ENCODE results near the gene MEAF6. TPM values are rescaled to one million over a fixed set of nuclear protein-coding genes. Genes with fewer than 3 reads are reported as not detected.

The MEAF6 gene
- total and polyA plus RNA-seq, 2 of the 4 experiments (the other 2 are of a cell fraction): 36.2 to 40.7 TPM

DNA sequence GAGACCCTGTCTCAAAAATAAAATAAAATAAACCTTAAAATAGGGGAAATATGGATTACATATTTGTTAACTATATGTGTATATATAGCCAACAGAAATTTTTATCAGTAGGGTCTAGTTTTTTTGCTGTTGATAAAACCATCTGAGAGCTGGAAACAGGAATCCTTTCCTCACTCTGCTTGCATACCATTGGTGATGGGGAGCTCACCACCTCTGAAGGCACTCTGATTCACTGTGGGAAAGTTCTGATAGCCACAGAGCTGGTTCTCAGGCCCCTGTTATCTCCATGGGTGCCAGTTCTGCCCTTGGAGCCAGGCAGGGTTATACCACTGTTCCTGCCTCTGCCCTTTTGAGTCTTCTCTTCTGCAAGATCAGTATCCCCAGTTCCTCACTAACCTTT lies 58.0 kb downstream of the MEAF6 start:
- no peaks in the 10 kb centered on the region for H3K36me3 ChIP-seq (ENCODE audit: control insufficient read depth, insufficient read depth, low read length)
- H3K14ac ChIP-seq (replicated peaks; ENCODE audit: low read depth, low read length): no peak overlapping the region
- no peaks in the 10 kb centered on the region for H3K27me3 ChIP-seq (ENCODE audit: control insufficient read depth, insufficient read depth, low read length)
- no peak for DNase-seq
- ChIA-PET POLR2A (ENCODE audit: unreplicated experiment) (no interaction called here), CTCF (interaction anchor here (0.8 to 5.7 kb wide), 2 partner anchors 31 to 225 kb away, joined by 3 to 49 read pairs; no protein-coding TSS in a partner anchor)
- no peak overlapping the region for H2BK20ac ChIP-seq (ENCODE audit: low read depth, low read length)
- peaks cover 4% of the 10 kb centered on the region for H3K4me1 ChIP-seq (ENCODE audit: control insufficient read depth, insufficient read depth, low read length)
- no peak overlapping the region for H3K4ac ChIP-seq (ENCODE audit: low read depth, low read length)
- in situ Hi-C loops (cut with MboI; ENCODE audit: low sequenced_read_pairs) (loop anchor here (10.0 kb wide), 1 partner anchor 228 kb away; no protein-coding TSS in a partner anchor), dilution Hi-C loops (cut with HindIII; ENCODE audit: low sequenced_read_pairs, unreplicated experiment) (no loop called here), intact Hi-C loops (cut with micrococcal nuclease) (loop anchor here (10.0 kb wide), 1 partner anchor 118 kb away; no protein-coding TSS in a partner anchor)
- H3K9me3 ChIP-seq (ENCODE audit: control insufficient read depth, insufficient read depth, low read length): no peaks in the 10 kb centered on the region
- no peak overlapping the region for H4K91ac ChIP-seq (ENCODE audit: insufficient read depth, low read depth, low read length)
- TF ChIP-seq MAZ (IDR thresholded peaks at IDR 0.05; ENCODE audit: borderline replicate concordance, low read depth, low read length) (no peak), MAFK (IDR thresholded peaks at IDR 0.05; ENCODE audit: low read depth, low read length) (no peak), RCOR1 (IDR thresholded peaks at IDR 0.05; ENCODE audit: insufficient replicate concordance, low read length) (no peak), POLR2A (IDR thresholded peaks at IDR 0.05; ENCODE audit: low read depth, low read length) (no peak), SMC3 (IDR thresholded peaks at IDR 0.05; ENCODE audit: low read depth, low read length) (no peak), BHLHE40 (IDR thresholded peaks at IDR 0.05; ENCODE audit: low read depth, low read length) (no peak), RFX5 (IDR thresholded peaks at IDR 0.05; ENCODE audit: low read depth, low read length) (no peak), RAD21 (IDR thresholded peaks at IDR 0.05; ENCODE audit: low read length) (no peak), MXI1 (IDR thresholded peaks at IDR 0.05; ENCODE audit: borderline replicate concordance, low read depth, low read length) (no peak), NFE2L2 (IDR thresholded peaks at IDR 0.05; ENCODE audit: low read depth, low read length) (no peak), FOS (IDR thresholded peaks at IDR 0.05; ENCODE audit: low read depth, low read length) (no peak), CHD1 (IDR thresholded peaks at IDR 0.05; ENCODE audit: low read depth, low read length) (no peak), CEBPB (IDR thresholded peaks at IDR 0.05; ENCODE audit: low read depth, low read length) (no peak)
- TF ChIP-seq, protein P1, sequence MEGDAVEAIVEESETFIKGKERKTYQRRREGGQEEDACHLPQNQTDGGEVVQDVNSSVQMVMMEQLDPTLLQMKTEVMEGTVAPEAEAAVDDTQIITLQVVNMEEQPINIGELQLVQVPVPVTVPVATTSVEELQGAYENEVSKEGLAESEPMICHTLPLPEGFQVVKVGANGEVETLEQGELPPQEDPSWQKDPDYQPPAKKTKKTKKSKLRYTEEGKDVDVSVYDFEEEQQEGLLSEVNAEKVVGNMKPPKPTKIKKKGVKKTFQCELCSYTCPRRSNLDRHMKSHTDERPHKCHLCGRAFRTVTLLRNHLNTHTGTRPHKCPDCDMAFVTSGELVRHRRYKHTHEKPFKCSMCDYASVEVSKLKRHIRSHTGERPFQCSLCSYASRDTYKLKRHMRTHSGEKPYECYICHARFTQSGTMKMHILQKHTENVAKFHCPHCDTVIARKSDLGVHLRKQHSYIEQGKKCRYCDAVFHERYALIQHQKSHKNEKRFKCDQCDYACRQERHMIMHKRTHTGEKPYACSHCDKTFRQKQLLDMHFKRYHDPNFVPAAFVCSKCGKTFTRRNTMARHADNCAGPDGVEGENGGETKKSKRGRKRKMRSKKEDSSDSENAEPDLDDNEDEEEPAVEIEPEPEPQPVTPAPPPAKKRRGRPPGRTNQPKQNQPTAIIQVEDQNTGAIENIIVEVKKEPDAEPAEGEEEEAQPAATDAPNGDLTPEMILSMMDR (conservative IDR thresholded peaks at IDR 0.05; ENCODE audit: low read depth, low read length): no peak
- TF ChIP-seq, protein P2, sequence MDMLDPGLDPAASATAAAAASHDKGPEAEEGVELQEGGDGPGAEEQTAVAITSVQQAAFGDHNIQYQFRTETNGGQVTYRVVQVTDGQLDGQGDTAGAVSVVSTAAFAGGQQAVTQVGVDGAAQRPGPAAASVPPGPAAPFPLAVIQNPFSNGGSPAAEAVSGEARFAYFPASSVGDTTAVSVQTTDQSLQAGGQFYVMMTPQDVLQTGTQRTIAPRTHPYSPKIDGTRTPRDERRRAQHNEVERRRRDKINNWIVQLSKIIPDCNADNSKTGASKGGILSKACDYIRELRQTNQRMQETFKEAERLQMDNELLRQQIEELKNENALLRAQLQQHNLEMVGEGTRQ (IDR thresholded peaks at IDR 0.05; ENCODE audit: low read depth, low read length): no peak
- TF ChIP-seq, protein P3, sequence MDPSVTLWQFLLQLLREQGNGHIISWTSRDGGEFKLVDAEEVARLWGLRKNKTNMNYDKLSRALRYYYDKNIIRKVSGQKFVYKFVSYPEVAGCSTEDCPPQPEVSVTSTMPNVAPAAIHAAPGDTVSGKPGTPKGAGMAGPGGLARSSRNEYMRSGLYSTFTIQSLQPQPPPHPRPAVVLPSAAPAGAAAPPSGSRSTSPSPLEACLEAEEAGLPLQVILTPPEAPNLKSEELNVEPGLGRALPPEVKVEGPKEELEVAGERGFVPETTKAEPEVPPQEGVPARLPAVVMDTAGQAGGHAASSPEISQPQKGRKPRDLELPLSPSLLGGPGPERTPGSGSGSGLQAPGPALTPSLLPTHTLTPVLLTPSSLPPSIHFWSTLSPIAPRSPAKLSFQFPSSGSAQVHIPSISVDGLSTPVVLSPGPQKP (IDR thresholded peaks at IDR 0.05; ENCODE audit: borderline replicate concordance, low read depth, low read length): no peak
- H4K8ac ChIP-seq (ENCODE audit: low read depth in 2 of 2, low read length in 2 of 2): no peak overlapping the region
- H3K27ac ChIP-seq (ENCODE audit: insufficient read depth, low read length): no peak overlapping the region
- no peak overlapping the region for H3K56ac ChIP-seq (ENCODE audit: extremely low read depth, insufficient read depth, low read length)
- H3K18ac ChIP-seq (ENCODE audit: low read depth, low read length): no peak overlapping the region
- H3K79me1 ChIP-seq (ENCODE audit: low read depth in 1 of 2, low read length in 2 of 2): peaks cover 0 to 3% of the 10 kb centered on the region in 2 experiments; a peak in 1 of 4 replicates
- H3K9me1 ChIP-seq (ENCODE audit: insufficient read depth, low read length): no peaks in the 10 kb centered on the region
- H2AFZ ChIP-seq (replicated peaks; ENCODE audit: low read length, poor library complexity): no peak overlapping the region
- BruUV-seq (replicated peaks): no TSS peak
- H4K5ac ChIP-seq (ENCODE audit: low read depth, low read length): no peak overlapping the region
- H4K20me1 ChIP-seq (ENCODE audit: insufficient read depth, low read length): no peaks in the 10 kb centered on the region
- H3K23ac ChIP-seq (ENCODE audit: low read depth, low read length): no peak overlapping the region; the same call in 1 of the 2 replicates
- H2BK15ac ChIP-seq (ENCODE audit: low read depth, low read length): no peak overlapping the region
- no peak for ATAC-seq (ENCODE audit: low read depth)
- no peak overlapping the region for H3K4me2 ChIP-seq (ENCODE audit: low read depth, low read length)
- H2BK5ac ChIP-seq (ENCODE audit: low read depth, low read length, poor library complexity, severe bottlenecking): no peak overlapping the region
- no peak overlapping the region for H3K4me3 ChIP-seq (ENCODE audit: insufficient read depth, low read depth, low read length)
- H2BK120ac ChIP-seq (ENCODE audit: low read depth, low read length): no peak overlapping the region
- no peak overlapping the region for H2AK5ac ChIP-seq (ENCODE audit: low read depth, low read length)
- no peak overlapping the region for H3K9ac ChIP-seq (ENCODE audit: low read depth, low read length)
- H2AK9ac ChIP-seq (replicated peaks; ENCODE audit: low read depth, low read length, poor library complexity): no peak overlapping the region
